ENCODE data around the gene DCST2. TPM values are rescaled to one million over a fixed set of nuclear protein-coding genes. Genes with fewer than 3 reads are reported as not detected.

Gene DCST2
- polyA plus RNA-seq, 1 of the 3 experiments (the other 2 are of a cell fraction), result 0.76 TPM

- Histone ChIP-seq H4K20me1 (ENCODE audit: insufficient read depth) (no peaks in the 10 kb centered on the region), H3K4me3 (ENCODE audit: low read depth in 2 of 2, low read length in 1 of 2) (peak overlapping the region in 1 of 2 experiments; percentile 32; a peak in 2 of 4 replicates), H3K9me3 (no peaks in the 10 kb centered on the region), H3K36me3 (replicated peaks in 1 of 2; ENCODE audit: control insufficient read depth in 1 of 2, insufficient read depth in 2 of 2, low read length in 1 of 2) (peaks cover 0 to 12% of the 10 kb centered on the region in 2 experiments), H3K27ac (ENCODE audit: low read depth in 2 of 2, low read length in 1 of 2) (peak overlapping the region in 1 of 2 experiments; percentile 51; a peak in 1 of 4 replicates), H2AFZ (ENCODE audit: low read depth) (no peak overlapping the region), H3F3A (replicated peaks; ENCODE audit: insufficient read depth) (peaks cover 3% of the 10 kb centered on the region), H3K9me2 (no peaks in the 10 kb centered on the region), H3K4me2 (no peak overlapping the region), H3K79me2 (ENCODE audit: insufficient read depth) (peaks cover 6% of the 10 kb centered on the region; the same call in 1 of the 2 replicates), H3K9ac (no peak overlapping the region), H3K27me3 (ENCODE audit: insufficient read depth) (no peaks in the 10 kb centered on the region), H3K4me1 (ENCODE audit: control insufficient read depth in 1 of 2, insufficient read depth in 2 of 2, low read depth in 1 of 2, low read length in 1 of 2) (peaks cover 0 to 21% of the 10 kb centered on the region in 2 experiments; a peak in 1 of 4 replicates)
- peak; percentile 90 for DNase-seq
- 33% methylated on average over 30 of the region's 61 CpGs for WGBS (ENCODE audit: low lambda C conversion rate)
- TF ChIP-seq SMC3 (IDR thresholded peaks at IDR 0.05; ENCODE audit: low read depth, low read length) (no peak), NRF1 (IDR thresholded peaks at IDR 0.05; ENCODE audit: low read depth, low read length) (no peak), ZBTB33 (IDR thresholded peaks at IDR 0.05; ENCODE audit: borderline replicate concordance, low read depth) (no peak), MAX (IDR thresholded peaks at IDR 0.05; ENCODE audit: low read depth) (no peak), GATA2 (CRISPR knock-in tag; IDR thresholded peaks at IDR 0.05) (peak; percentile 29; the same call in 1 of the 2 replicates), FOXJ3 (CRISPR knock-in tag; IDR thresholded peaks at IDR 0.05) (no peak), YY1 (IDR thresholded peaks at IDR 0.05; ENCODE audit: low read depth) (no peak), RXRA (IDR thresholded peaks at IDR 0.05; ENCODE audit: borderline replicate concordance, low read depth) (no peak), CTCF (IDR thresholded peaks at IDR 0.05) (peak; percentile 25; the same call in 1 of the 2 replicates), MXI1 (IDR thresholded peaks at IDR 0.05; ENCODE audit: low read depth, low read length) (peak; percentile 81), GABPA (IDR thresholded peaks at IDR 0.05; ENCODE audit: low read depth) (no peak)
- ChIA-PET CTCF (interaction anchor here (0.9 to 29.9 kb wide), 15 partner anchors 7 to 536 kb away, joined by 3 to 573 read pairs (median 5); partner anchors contain the start of genes ADAM15, DCST1, DCST2 and EFNA3), POLR2A (interaction anchor here (0.5 to 2.0 kb wide), 4 partner anchors 8 to 27 kb away, joined by 3 to 8 read pairs (median 4); partner anchors contain the start of gene EFNA3)
Measured at GRCh38 chr1:155070721-155071569, 37.4 kb upstream of the DCST2 start.
